Keratinocyte (primary cell): Measurements from ENCODE around the gene ZBTB20. TPM values are rescaled to one million over a fixed set of nuclear protein-coding genes. Genes with fewer than 3 reads are reported as not detected.

Experiments
- DNase-seq: peaks from one replicate; pipeline ENCODE4 v3.0.0-alpha.2; 2011; ENCODE audit warnings: low read depth, missing footprints, low spot score
- FAIRE-seq: peaks from 2 replicates; lab custom pipeline; 2011; peaks lifted over from hg19 to GRCh38; lab: Jason Lieb, UNC
- H2AFZ ChIP-seq: 2 replicates; pipeline ENCODE4 v1.6.0; 2012; ENCODE audit warnings: low read length, control low read depth, inconsistent platforms; ENCODE audit not compliant: control insufficient read depth
- H3K27ac ChIP-seq: 2 replicates; pipeline ENCODE4 v1.5.1; 2011; ENCODE audit warnings: low read length; ENCODE audit not compliant: control insufficient read depth, insufficient read depth
- H3K27me3 ChIP-seq: 3 replicates; pipeline ENCODE4 v1.6.0; 2011; ENCODE audit warnings: low read length; ENCODE audit not compliant: control insufficient read depth, insufficient read depth; ENCODE audit errors: extremely low read depth
- H3K36me3 ChIP-seq, 2 experiments: 2 replicates in 1 of 2; 3 replicates in 1 of 2; pipeline ENCODE4 v1.5.1; 2011; ENCODE audit warnings: low read length in 2 of 2, mild to moderate bottlenecking in 1 of 2; ENCODE audit not compliant: control insufficient read depth in 2 of 2, insufficient read depth in 2 of 2; ENCODE audit errors: extremely low read depth in 1 of 2
- H3K4me1 ChIP-seq: 3 replicates; pipeline ENCODE4 v1.5.1; 2011; ENCODE audit warnings: low read length; ENCODE audit not compliant: control insufficient read depth, insufficient read depth; ENCODE audit errors: extremely low read depth
- H3K4me2 ChIP-seq: 3 replicates; pipeline ENCODE4 v1.6.0; 2011; ENCODE audit warnings: low read depth, low read length; ENCODE audit not compliant: control insufficient read depth, insufficient read depth; ENCODE audit errors: extremely low read depth
- H3K4me3 ChIP-seq, 3 experiments: fragments of 200-600 bp in 1 of 3; sonication (generic) in 1 of 3; 2 replicates in 2 of 3; 3 replicates in 1 of 3; pipeline ENCODE4 v1.5.1; 2011 to 2016; ENCODE audit warnings: low read length in 3 of 3, mild to moderate bottlenecking in 3 of 3, control low read depth in 2 of 3, inconsistent platforms in 1 of 3, low read depth in 1 of 3, mixed read lengths in 1 of 3, mixed run types in 1 of 3, moderate library complexity in 1 of 3; ENCODE audit not compliant: control insufficient read depth in 2 of 3, insufficient read depth in 2 of 3; ENCODE audit errors: extremely low read depth in 1 of 3
- H3K79me2 ChIP-seq: 2 replicates; pipeline ENCODE4 v1.6.0; 2012; ENCODE audit warnings: low read length; ENCODE audit not compliant: control insufficient read depth, insufficient read depth
- H3K9ac ChIP-seq: 3 replicates; pipeline ENCODE4 v1.6.0; 2011; ENCODE audit warnings: low read length; ENCODE audit not compliant: control insufficient read depth, insufficient read depth; ENCODE audit errors: extremely low read depth
- H3K9me1 ChIP-seq: 3 replicates; pipeline ENCODE4 v1.6.0; 2011; ENCODE audit warnings: low read length; ENCODE audit not compliant: control insufficient read depth, insufficient read depth; ENCODE audit errors: extremely low read depth
- H3K9me3 ChIP-seq: 2 replicates; pipeline ENCODE4 v1.5.1; 2012; ENCODE audit warnings: low read depth, low read length; ENCODE audit not compliant: control insufficient read depth
- H4K20me1 ChIP-seq: 3 replicates; pipeline ENCODE4 v1.6.0; 2011; ENCODE audit warnings: low read length; ENCODE audit not compliant: control insufficient read depth, insufficient read depth; ENCODE audit errors: extremely low read depth
- EZH2 ChIP-seq: IDR thresholded peaks from one replicate; pipeline ENCODE4 v1.6.1; 2012; ENCODE audit warnings: inconsistent platforms, mild to moderate bottlenecking, low read length, moderate library complexity
- dilution Hi-C: fragments of 300-500 bp; cut with MboI; formaldehyde crosslinking; loops from one replicate; pipeline ENCODE4 v1.7.0; 2020; ENCODE audit warnings: low sequenced_read_pairs; ENCODE audit not compliant: extremely low pct_ligation_motif_present
- polyA plus RNA-seq, 5 experiments: library from polyadenylated mRNA; depleted of rRNA in 3 of 5; stranded (reverse) in 3 of 5; stranded (forward) in 1 of 5; unstranded in 1 of 5; fragments of >200 nt; gene quantifications; 1 replicate in 1 of 5; 2 replicates in 3 of 5; 3 replicates in 1 of 5; pipeline versions ENCODE4 v1.2.1 to v1.2.3, GENCODE V29; 2011 to 2012; ENCODE audit warnings: missing spikeins in 2 of 5, low read depth in 1 of 5, low replicate concordance in 1 of 5
- TF ChIP-seq, protein P1 (sequence below), 3 experiments: IDR thresholded peaks in 1 of 3; conservative IDR thresholded peaks in 1 of 3; optimal IDR thresholded peaks in 1 of 3; 2 replicates in 2 of 3; 3 replicates in 1 of 3; pipeline versions ENCODE3 to v1.5.1; 2011; ENCODE audit warnings: low read length in 3 of 3, mild to moderate bottlenecking in 3 of 3, moderate library complexity in 2 of 3, control low read depth in 1 of 3, inconsistent platforms in 1 of 3; ENCODE audit not compliant: insufficient read depth in 2 of 3; ENCODE audit errors: extremely low read depth in 1 of 3

ZBTB20 gene
- polyA plus RNA-seq, 1 donor (not counting 4 experiments of a cell fraction or from before 2014, with no cell fraction given), result 0.52 TPM

GRCh38 chr3:115151921-115152320 is 4.8 kb upstream of the ZBTB20 start:
- Histone ChIP-seq H3K36me3 (no peaks in the 10 kb centered on the region), H3K9me1 (no peaks in the 10 kb centered on the region), H3K79me2 (no peaks in the 10 kb centered on the region), H3K27me3 (no peaks in the 10 kb centered on the region), H3K4me2 (no peak overlapping the region), H3K9ac (no peak overlapping the region), H2AFZ (no peak overlapping the region), H3K27ac (no peak overlapping the region), H3K4me1 (peaks cover 6% of the 10 kb centered on the region), H3K4me3 (no peak overlapping the region), H3K9me3 (no peaks in the 10 kb centered on the region), H4K20me1 (no peaks in the 10 kb centered on the region)
- DNase-seq (no peak), FAIRE-seq (no peak)
- dilution Hi-C loops, result no loop called here
- TF ChIP-seq, protein P1, sequence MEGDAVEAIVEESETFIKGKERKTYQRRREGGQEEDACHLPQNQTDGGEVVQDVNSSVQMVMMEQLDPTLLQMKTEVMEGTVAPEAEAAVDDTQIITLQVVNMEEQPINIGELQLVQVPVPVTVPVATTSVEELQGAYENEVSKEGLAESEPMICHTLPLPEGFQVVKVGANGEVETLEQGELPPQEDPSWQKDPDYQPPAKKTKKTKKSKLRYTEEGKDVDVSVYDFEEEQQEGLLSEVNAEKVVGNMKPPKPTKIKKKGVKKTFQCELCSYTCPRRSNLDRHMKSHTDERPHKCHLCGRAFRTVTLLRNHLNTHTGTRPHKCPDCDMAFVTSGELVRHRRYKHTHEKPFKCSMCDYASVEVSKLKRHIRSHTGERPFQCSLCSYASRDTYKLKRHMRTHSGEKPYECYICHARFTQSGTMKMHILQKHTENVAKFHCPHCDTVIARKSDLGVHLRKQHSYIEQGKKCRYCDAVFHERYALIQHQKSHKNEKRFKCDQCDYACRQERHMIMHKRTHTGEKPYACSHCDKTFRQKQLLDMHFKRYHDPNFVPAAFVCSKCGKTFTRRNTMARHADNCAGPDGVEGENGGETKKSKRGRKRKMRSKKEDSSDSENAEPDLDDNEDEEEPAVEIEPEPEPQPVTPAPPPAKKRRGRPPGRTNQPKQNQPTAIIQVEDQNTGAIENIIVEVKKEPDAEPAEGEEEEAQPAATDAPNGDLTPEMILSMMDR (optimal IDR thresholded peaks at IDR 0.05 in 1 of 3, IDR thresholded peaks at IDR 0.05 in 1 of 3, conservative IDR thresholded peaks at IDR 0.05 in 1 of 3; ENCODE audit: extremely low read depth in 1 of 3, insufficient read depth in 2 of 3, low read length in 3 of 3), result no peak
- TF ChIP-seq EZH2, result no peak

GRCh38 chr3:115148142-115148790 is 1.2 kb upstream of the ZBTB20 start:
- Histone ChIP-seq H3K27ac (peak overlapping the region; percentile 69), H4K20me1 (no peaks in the 10 kb centered on the region), H3K4me2 (peak overlapping the region; percentile 82), H3K9me3 (no peaks in the 10 kb centered on the region), H2AFZ (peak overlapping the region; percentile 88), H3K36me3 (no peaks in the 10 kb centered on the region), H3K79me2 (no peaks in the 10 kb centered on the region), H3K27me3 (no peaks in the 10 kb centered on the region), H3K4me3 (peak overlapping the region; percentile 76 to 84 (median 76)), H3K4me1 (peaks cover 6% of the 10 kb centered on the region), H3K9ac (peak overlapping the region; percentile 84), H3K9me1 (no peaks in the 10 kb centered on the region)
- FAIRE-seq (no peak), DNase-seq (no peak)
- TF ChIP-seq, protein P1 (optimal IDR thresholded peaks at IDR 0.05 in 1 of 3, IDR thresholded peaks at IDR 0.05 in 1 of 3, conservative IDR thresholded peaks at IDR 0.05 in 1 of 3; ENCODE audit: extremely low read depth in 1 of 3, insufficient read depth in 2 of 3, low read length in 3 of 3), result no peak
- TF ChIP-seq EZH2, result no peak
- dilution Hi-C loops, result no loop called here
